NT2/D1 (cell line): ENCODE results near the gene NFS1.
"Not testable (repeated sequence)": the region's sequence is repeated elsewhere in the genome, so short reads cannot be mapped to it uniquely, and the experiment has no call there.

ENCODE experiments used
- DNase-seq: peaks from one replicate; pipeline ENCODE4 v3.0.0-alpha.2; 2011; ENCODE audit warnings: low read depth, low spot score
- H3K27me3 ChIP-seq: 2 replicates; pipeline ENCODE4 v1.6.0; 2011; ENCODE audit warnings: mild to moderate bottlenecking; ENCODE audit not compliant: insufficient read length, insufficient read depth
- H3K36me3 ChIP-seq: 2 replicates; pipeline ENCODE4 v1.6.1; 2011; ENCODE audit warnings: mild to moderate bottlenecking, low read length, mixed read lengths; ENCODE audit not compliant: insufficient read depth, insufficient read length
- H3K4me1 ChIP-seq: 2 replicates; pipeline ENCODE4 v1.5.1; 2011; ENCODE audit not compliant: insufficient read depth, insufficient read length
- H3K4me3 ChIP-seq: 2 replicates; pipeline ENCODE4 v1.5.1; 2011; ENCODE audit warnings: low read depth; ENCODE audit not compliant: insufficient read length
- H3K9ac ChIP-seq: 2 replicates; pipeline ENCODE4 v1.6.0; 2011; ENCODE audit warnings: low read depth; ENCODE audit not compliant: insufficient read length
- H3K9me3 ChIP-seq: 2 replicates; pipeline ENCODE4 v1.5.1; 2011; ENCODE audit warnings: mild to moderate bottlenecking, low read length; ENCODE audit not compliant: insufficient read depth
- SUZ12 ChIP-seq: IDR thresholded peaks from 2 replicates; pipeline ENCODE4 v1.6.1; 2011; ENCODE audit not compliant: insufficient read length, insufficient read depth; ENCODE audit errors: extremely low read depth
- YY1 ChIP-seq: IDR thresholded peaks from 2 replicates; pipeline ENCODE4 v1.6.1; 2011; ENCODE audit not compliant: insufficient read length, insufficient read depth
- ZNF274 ChIP-seq: IDR thresholded peaks from 2 replicates; pipeline ENCODE4 v1.6.1; 2011; ENCODE audit warnings: mild to moderate bottlenecking, low read depth, low read length

Gene NFS1

GRCh38 chr20:35699127-35699956, at the start of gene NFS1, which contains the start of gene ROMO1:
Gene NFS1 (minus strand): TSS chr20:35699352. CDS start chr20:35699288, 64 bp downstream.
Gene ROMO1 (plus strand): TSS chr20:35699405. CDS start chr20:35699633, 228 bp downstream.
- peak; percentile 87 for DNase-seq
- no peak for TF ChIP-seq ZNF274
- TF ChIP-seq SUZ12: no peak
- H3K4me3 ChIP-seq: peak within 1 kb of the TSS; percentile 96
- H3K36me3 ChIP-seq: peaks cover 53% of the 10 kb centered on the region
- H3K9me3 ChIP-seq: no peaks in the 10 kb centered on the region
- H3K4me1 ChIP-seq: peaks cover 5% of the 10 kb centered on the region
- no peaks in the 10 kb centered on the region for H3K27me3 ChIP-seq
- peak within 1 kb of the TSS; percentile 98 for H3K9ac ChIP-seq

GRCh38 chr20:35744492-35744841, 45.3 kb upstream of the NFS1 start:
- H3K27me3 ChIP-seq, H3K9ac ChIP-seq, H3K9me3 ChIP-seq, H3K4me3 ChIP-seq, DNase-seq, H3K4me1 ChIP-seq: not testable (repeated sequence)
- H3K36me3 ChIP-seq: peaks cover 20% of the 10 kb centered on the region

- H3K4me3 ChIP-seq: no peak overlapping the region
- TF ChIP-seq ZNF274 (no peak), YY1 (no peak), SUZ12 (no peak)
- peak overlapping the region; percentile 92 for H3K9ac ChIP-seq
- H3K27me3 ChIP-seq: no peaks in the 10 kb centered on the region
- DNase-seq: no peak
- H3K9me3 ChIP-seq: no peaks in the 10 kb centered on the region
- no peaks in the 10 kb centered on the region for H3K4me1 ChIP-seq
- H3K36me3 ChIP-seq: peaks cover 25% of the 10 kb centered on the region
Measured at GRCh38 chr20:35743693-35744491, 44.7 kb upstream of the NFS1 start.

GRCh38 chr20:35742741-35743523, 43.8 kb upstream of the NFS1 start:
- peak overlapping the region; percentile 92 for H3K9ac ChIP-seq
- no peak for TF ChIP-seq YY1
- no peak for TF ChIP-seq ZNF274
- no peak for TF ChIP-seq SUZ12
- H3K9me3 ChIP-seq: no peaks in the 10 kb centered on the region
- peaks cover 35% of the 10 kb centered on the region for H3K36me3 ChIP-seq
- no peaks in the 10 kb centered on the region for H3K27me3 ChIP-seq
- DNase-seq: no peak
- H3K4me1 ChIP-seq: no peaks in the 10 kb centered on the region
- peak overlapping the region; percentile 82 for H3K4me3 ChIP-seq

GRCh38 chr20:35741892-35742740, 43.0 kb upstream of the NFS1 start, which contains the start of gene RBM39:
Gene RBM39 (minus strand): TSS chr20:35742260. CDS start chr20:35740874, 1,386 bp downstream.
- Histone ChIP-seq H3K4me1 (no peaks in the 10 kb centered on the region), H3K9ac (peak within 1 kb of the TSS; percentile 99), H3K4me3 (peak within 1 kb of the TSS; percentile 92), H3K9me3 (no peaks in the 10 kb centered on the region), H3K36me3 (peaks cover 40% of the 10 kb centered on the region), H3K27me3 (no peaks in the 10 kb centered on the region)
- TF ChIP-seq SUZ12: no peak
- TF ChIP-seq YY1: peak; percentile 84
- peak; percentile 100 for DNase-seq

- H3K36me3 ChIP-seq: peaks cover 65% of the 10 kb centered on the region
- H3K9ac ChIP-seq: no peak overlapping the region
- no peaks in the 10 kb centered on the region for H3K27me3 ChIP-seq
- H3K9me3 ChIP-seq: no peaks in the 10 kb centered on the region
- no peaks in the 10 kb centered on the region for H3K4me1 ChIP-seq
- H3K4me3 ChIP-seq: peak overlapping the region; percentile 92
- DNase-seq: no peak
- no peak for TF ChIP-seq YY1
- no peak for TF ChIP-seq ZNF274
- TF ChIP-seq SUZ12: no peak
Measured at GRCh38 chr20:35739294-35740163, 40.4 kb upstream of the NFS1 start.
